WTC11 (cell line): ENCODE measurements around the gene GIGYF2.

Source experiments
- CREM ChIP-seq: sonication (generic); formaldehyde crosslinking; IDR thresholded peaks from 2 replicates; pipeline ENCODE4 v1.8.1; 2022; ENCODE audit warnings: mild to moderate bottlenecking, missing genetic modification reagents, moderate library complexity
- CTCF ChIP-seq: fragments of 200-600 bp; IDR thresholded peaks from 2 replicates; pipeline ENCODE4 v1.8.0; 2022; ENCODE audit warnings: antibody characterized with exemption
- ERG ChIP-seq: fragments of 250-450 bp; sonication (Bioruptor Pico); IDR thresholded peaks from 2 replicates; pipeline ENCODE4 v1.8.0; 2021; ENCODE audit warnings: mild to moderate bottlenecking
- ETV6 ChIP-seq: sonication (generic); formaldehyde crosslinking; IDR thresholded peaks from 2 replicates; pipeline ENCODE4 v1.8.1; 2022; ENCODE audit warnings: mild to moderate bottlenecking, missing genetic modification reagents
- JUN ChIP-seq: sonication (generic); formaldehyde crosslinking; IDR thresholded peaks from 2 replicates; pipeline ENCODE4 v1.8.0; 2023; ENCODE audit warnings: mild to moderate bottlenecking, missing genetic modification reagents
- NFE2L1 ChIP-seq: sonication (generic); formaldehyde crosslinking; IDR thresholded peaks from 2 replicates; pipeline ENCODE4 v1.8.1; 2023; ENCODE audit warnings: missing genetic modification reagents
- NFYB ChIP-seq: sonication (generic); formaldehyde crosslinking; conservative IDR thresholded peaks from 2 replicates; pipeline ENCODE4 v1.8.0; 2022; ENCODE audit warnings: low read depth, missing genetic modification reagents
- NR1H2 ChIP-seq: sonication (generic); formaldehyde crosslinking; IDR thresholded peaks from 2 replicates; pipeline ENCODE4 v1.9.0; 2021; ENCODE audit warnings: mild to moderate bottlenecking, moderate library complexity, missing genetic modification reagents
- SP1 ChIP-seq: sonication (generic); formaldehyde crosslinking; conservative IDR thresholded peaks from 2 replicates; pipeline ENCODE4 v1.8.1; 2022; ENCODE audit warnings: missing genetic modification reagents
- TCF7 ChIP-seq: sonication (generic); formaldehyde crosslinking; IDR thresholded peaks from 2 replicates; pipeline ENCODE4 v1.8.0; 2022; ENCODE audit warnings: mild to moderate bottlenecking, low read depth, missing genetic modification reagents, moderate library complexity
- TEAD4 ChIP-seq: sonication (generic); formaldehyde crosslinking; IDR thresholded peaks from 2 replicates; pipeline ENCODE4 v1.8.0; 2022; ENCODE audit warnings: mild to moderate bottlenecking, missing genetic modification reagents
- ZBTB43 ChIP-seq: sonication (generic); formaldehyde crosslinking; IDR thresholded peaks from 2 replicates; pipeline ENCODE4 v1.8.1; 2023; ENCODE audit warnings: mild to moderate bottlenecking, missing genetic modification reagents

GRCh38 chr2:232870766-232871371, 173.7 kb downstream of the GIGYF2 start:
- TF ChIP-seq CTCF = no peak
- TF ChIP-seq ETV6 (CRISPR knock-in tag) = no peak
- TF ChIP-seq NR1H2 (CRISPR knock-in tag) = no peak
- no peak for TF ChIP-seq NFE2L1 (CRISPR knock-in tag)
- no peak for TF ChIP-seq ZBTB43
- no peak for TF ChIP-seq ERG (CRISPR knock-in tag)
- TF ChIP-seq TEAD4 = no peak
- no peak for TF ChIP-seq SP1
- TF ChIP-seq NFYB = no peak
- TF ChIP-seq TCF7 = no peak
- no peak for TF ChIP-seq JUN (CRISPR knock-in tag)
- no peak for TF ChIP-seq CREM (CRISPR knock-in tag)
